HEK293 (cell line): ENCODE data around the gene UBAP1L.
A peak's percentile ranks its signal among the peaks of the same experiment; 100 is the strongest.

ENCODE experiments used
- CTCF ChIA-PET: fragments of 350-600 bp; formaldehyde crosslinking; extraction: SDS; loops from one replicate; lab custom pipeline; 2021; ENCODE audit warnings: antibody characterized with exemption; lab: Yijun Ruan, JAX
- POLR2A ChIA-PET: fragments of 300-600 bp; formaldehyde crosslinking; extraction: SDS; loops from one replicate; lab custom pipeline; 2020; ENCODE audit warnings: antibody characterized with exemption, inconsistent platforms; lab: Yijun Ruan, JAX
- H3K27ac ChIP-seq: fragments of 200-500 bp; sonication (Bioruptor generic); 2 replicates; pipeline ENCODE4 v1.5.1; 2014; ENCODE audit warnings: low read depth, low read length, control low read depth, inconsistent platforms; ENCODE audit errors: extremely low read depth
- H3K36me3 ChIP-seq, 2 experiments: fragments of 200-500 bp in 1 of 2; sonication (Bioruptor generic) in 1 of 2; 1 replicate in 1 of 2; 2 replicates in 1 of 2; pipeline ENCODE4 v1.5.1; 2014 to 2017; ENCODE audit warnings: inconsistent platforms in 2 of 2, low read length in 2 of 2; ENCODE audit not compliant: control insufficient read depth in 2 of 2, insufficient read depth in 1 of 2
- H3K4me1 ChIP-seq: fragments of 200-500 bp; sonication (Bioruptor generic); 2 replicates; pipeline ENCODE4 v1.5.1; 2014; ENCODE audit warnings: mild to moderate bottlenecking, low read length, inconsistent platforms; ENCODE audit not compliant: control insufficient read depth, insufficient read depth
- H3K4me3 ChIP-seq: 2 replicates; pipeline ENCODE4 v1.5.1; 2011; ENCODE audit warnings: low read depth, mild to moderate bottlenecking, control low read depth, low read length, moderate library complexity
- H3K9me3 ChIP-seq: fragments of 200-500 bp; sonication (Bioruptor generic); 2 replicates; pipeline ENCODE4 v1.5.1; 2014; ENCODE audit warnings: low read depth, low read length, inconsistent platforms; ENCODE audit not compliant: control insufficient read depth, insufficient read depth
- ATF2 ChIP-seq: fragments of 450-650 bp; formaldehyde crosslinking; IDR thresholded peaks from 2 replicates; pipeline ENCODE4 v1.5.1; 2016; ENCODE audit warnings: missing biosample characterization, missing genetic modification characterization, low read depth
- BCL11B ChIP-seq: fragments of 450-650 bp; formaldehyde crosslinking; IDR thresholded peaks from 2 replicates; pipeline ENCODE4 v1.5.1; 2016; ENCODE audit warnings: low read depth, missing biosample characterization, missing genetic modification characterization
- KLF17 ChIP-seq: fragments of 450-650 bp; formaldehyde crosslinking; IDR thresholded peaks from 2 replicates; pipeline ENCODE4 v1.5.1; 2016; ENCODE audit warnings: missing biosample characterization, missing genetic modification characterization
- KLF9 ChIP-seq: fragments of 450-650 bp; formaldehyde crosslinking; IDR thresholded peaks from 2 replicates; pipeline ENCODE4 v1.5.1; 2016; ENCODE audit warnings: missing biosample characterization, missing genetic modification characterization, low read depth
- SP2 ChIP-seq: fragments of 450-650 bp; formaldehyde crosslinking; IDR thresholded peaks from 2 replicates; pipeline ENCODE4 v1.5.1; 2016; ENCODE audit warnings: missing biosample characterization, missing genetic modification characterization
- ZBTB17 ChIP-seq: fragments of 450-650 bp; formaldehyde crosslinking; IDR thresholded peaks from 2 replicates; pipeline ENCODE4 v1.5.1; 2016; ENCODE audit warnings: missing biosample characterization, missing genetic modification characterization
- ZNF155 ChIP-seq: fragments of 450-650 bp; formaldehyde crosslinking; IDR thresholded peaks from 2 replicates; pipeline ENCODE4 v1.5.1; 2016; ENCODE audit warnings: missing biosample characterization, missing genetic modification characterization
- ZNF169 ChIP-seq: fragments of 450-650 bp; formaldehyde crosslinking; IDR thresholded peaks from 2 replicates; pipeline ENCODE4 v1.5.1; 2016; ENCODE audit warnings: missing biosample characterization, missing genetic modification characterization
- ZNF2 ChIP-seq: fragments of 450-650 bp; formaldehyde crosslinking; IDR thresholded peaks from 2 replicates; pipeline ENCODE4 v1.5.1; 2016; ENCODE audit warnings: missing biosample characterization, missing genetic modification characterization
- ZNF335 ChIP-seq: fragments of 450-650 bp; formaldehyde crosslinking; conservative IDR thresholded peaks from 2 replicates; pipeline ENCODE4 v1.5.1; 2016; ENCODE audit warnings: missing biosample characterization, missing genetic modification characterization
- ZNF366 ChIP-seq: fragments of 450-650 bp; formaldehyde crosslinking; conservative IDR thresholded peaks from 2 replicates; pipeline ENCODE4 v1.5.1; 2016; ENCODE audit warnings: missing biosample characterization, missing genetic modification characterization
- ZNF404 ChIP-seq: fragments of 450-650 bp; formaldehyde crosslinking; IDR thresholded peaks from 2 replicates; pipeline ENCODE4 v1.5.1; 2017; ENCODE audit warnings: missing biosample characterization, missing genetic modification characterization
- ZNF549 ChIP-seq: fragments of 450-650 bp; IDR thresholded peaks from 2 replicates; pipeline ENCODE4 v1.5.1; 2018; ENCODE audit warnings: missing biosample characterization, missing genetic modification characterization, mild to moderate bottlenecking, inconsistent platforms, moderate library complexity
- ZNF571 ChIP-seq: fragments of 450-650 bp; formaldehyde crosslinking; IDR thresholded peaks from 2 replicates; pipeline ENCODE4 v1.5.0; 2017; ENCODE audit warnings: missing biosample characterization, missing genetic modification characterization
- ZNF623 ChIP-seq: fragments of 450-650 bp; formaldehyde crosslinking; IDR thresholded peaks from 2 replicates; pipeline ENCODE4 v1.5.1; 2016; ENCODE audit warnings: missing biosample characterization, missing genetic modification characterization
- ZNF692 ChIP-seq: fragments of 450-650 bp; formaldehyde crosslinking; IDR thresholded peaks from 2 replicates; pipeline ENCODE4 v1.5.1; 2016; ENCODE audit warnings: missing biosample characterization, missing genetic modification characterization
- ZNF843 ChIP-seq: fragments of 450-650 bp; formaldehyde crosslinking; IDR thresholded peaks from 2 replicates; pipeline ENCODE4 v1.5.1; 2016; ENCODE audit warnings: missing biosample characterization, missing genetic modification characterization
- ZXDB ChIP-seq: fragments of 450-650 bp; formaldehyde crosslinking; IDR thresholded peaks from 2 replicates; pipeline ENCODE4 v1.5.1; 2016; ENCODE audit warnings: missing biosample characterization, missing genetic modification characterization
- TF ChIP-seq, protein P1 (sequence below): fragments of 450-650 bp; formaldehyde crosslinking; IDR thresholded peaks from 2 replicates; pipeline ENCODE4 v1.5.1; 2016; ENCODE audit warnings: missing biosample characterization, missing genetic modification characterization
- TF ChIP-seq, protein P2 (sequence below): fragments of 450-650 bp; formaldehyde crosslinking; conservative IDR thresholded peaks from 2 replicates; pipeline ENCODE4 v1.5.1; 2016; ENCODE audit warnings: low read depth, missing biosample characterization, missing genetic modification characterization
- TF ChIP-seq, protein P3 (sequence below): fragments of 450-650 bp; formaldehyde crosslinking; IDR thresholded peaks from 2 replicates; pipeline ENCODE4 v1.5.1; 2016; ENCODE audit warnings: missing biosample characterization, missing genetic modification characterization

The UBAP1L gene

GRCh38 chr15:65133548-65134200, 18.7 kb upstream of the UBAP1L start, which contains the start of gene PDCD7:
Gene PDCD7, minus strand, starts transcription at chr15:65133808. Its CDS starts 27 bp downstream, at chr15:65133781.
- Histone ChIP-seq H3K27ac (peak within 1 kb of the TSS; percentile 69), H3K36me3 (peaks cover 2 to 19% of the 10 kb centered on the region in 2 experiments; a peak in 2 of 3 replicates), H3K9me3 (no peaks in the 10 kb centered on the region), H3K4me3 (peak within 1 kb of the TSS; percentile 73), H3K4me1 (no peaks in the 10 kb centered on the region)
- ChIA-PET CTCF (interaction anchor here (0.7 kb wide), 1 partner anchor 100 kb away, joined by 3 read pairs; no protein-coding TSS in a partner anchor), POLR2A (interaction anchor here (0.6 to 1.7 kb wide), 6 partner anchors 16 to 171 kb away, joined by 3 to 17 read pairs (median 4); partner anchors contain the start of genes CLPX, RNU5B-1 and UBAP1L)
- TF ChIP-seq ZNF623 (tag by site-specific recombination): no peak; the same call in 1 of the 2 replicates
- TF ChIP-seq ZBTB17 (tag by site-specific recombination): peak; percentile 78
- TF ChIP-seq, protein P1, sequence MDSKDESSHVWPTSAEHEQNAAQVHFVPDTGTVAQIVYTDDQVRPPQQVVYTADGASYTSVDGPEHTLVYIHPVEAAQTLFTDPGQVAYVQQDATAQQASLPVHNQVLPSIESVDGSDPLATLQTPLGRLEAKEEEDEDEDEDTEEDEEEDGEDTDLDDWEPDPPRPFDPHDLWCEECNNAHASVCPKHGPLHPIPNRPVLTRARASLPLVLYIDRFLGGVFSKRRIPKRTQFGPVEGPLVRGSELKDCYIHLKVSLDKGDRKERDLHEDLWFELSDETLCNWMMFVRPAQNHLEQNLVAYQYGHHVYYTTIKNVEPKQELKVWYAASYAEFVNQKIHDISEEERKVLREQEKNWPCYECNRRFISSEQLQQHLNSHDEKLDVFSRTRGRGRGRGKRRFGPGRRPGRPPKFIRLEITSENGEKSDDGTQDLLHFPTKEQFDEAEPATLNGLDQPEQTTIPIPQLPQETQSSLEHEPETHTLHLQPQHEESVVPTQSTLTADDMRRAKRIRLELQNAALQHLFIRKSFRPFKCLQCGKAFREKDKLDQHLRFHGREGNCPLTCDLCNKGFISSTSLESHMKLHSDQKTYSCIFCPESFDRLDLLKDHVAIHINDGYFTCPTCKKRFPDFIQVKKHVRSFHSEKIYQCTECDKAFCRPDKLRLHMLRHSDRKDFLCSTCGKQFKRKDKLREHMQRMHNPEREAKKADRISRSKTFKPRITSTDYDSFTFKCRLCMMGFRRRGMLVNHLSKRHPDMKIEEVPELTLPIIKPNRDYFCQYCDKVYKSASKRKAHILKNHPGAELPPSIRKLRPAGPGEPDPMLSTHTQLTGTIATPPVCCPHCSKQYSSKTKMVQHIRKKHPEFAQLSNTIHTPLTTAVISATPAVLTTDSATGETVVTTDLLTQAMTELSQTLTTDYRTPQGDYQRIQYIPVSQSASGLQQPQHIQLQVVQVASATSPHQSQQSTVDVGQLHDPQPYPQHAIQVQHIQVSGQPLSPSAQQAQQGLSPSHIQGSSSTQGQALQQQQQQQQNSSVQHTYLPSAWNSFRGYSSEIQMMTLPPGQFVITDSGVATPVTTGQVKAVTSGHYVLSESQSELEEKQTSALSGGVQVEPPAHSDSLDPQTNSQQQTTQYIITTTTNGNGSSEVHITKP: no peak
- TF ChIP-seq KLF17: peak; percentile 54
- peak; percentile 95 for TF ChIP-seq ZNF366 (tag by site-specific recombination)
- TF ChIP-seq ZNF169: no peak
- TF ChIP-seq ZNF155 (tag by site-specific recombination): no peak
- TF ChIP-seq ZNF335 (tag by site-specific recombination): peak; percentile 75
- TF ChIP-seq KLF9 (tag by site-specific recombination): peak; percentile 78
- peak; percentile 60 for TF ChIP-seq ZNF692 (tag by site-specific recombination)
- no peak for TF ChIP-seq ZNF571 (tag by site-specific recombination)
- TF ChIP-seq, protein P2, sequence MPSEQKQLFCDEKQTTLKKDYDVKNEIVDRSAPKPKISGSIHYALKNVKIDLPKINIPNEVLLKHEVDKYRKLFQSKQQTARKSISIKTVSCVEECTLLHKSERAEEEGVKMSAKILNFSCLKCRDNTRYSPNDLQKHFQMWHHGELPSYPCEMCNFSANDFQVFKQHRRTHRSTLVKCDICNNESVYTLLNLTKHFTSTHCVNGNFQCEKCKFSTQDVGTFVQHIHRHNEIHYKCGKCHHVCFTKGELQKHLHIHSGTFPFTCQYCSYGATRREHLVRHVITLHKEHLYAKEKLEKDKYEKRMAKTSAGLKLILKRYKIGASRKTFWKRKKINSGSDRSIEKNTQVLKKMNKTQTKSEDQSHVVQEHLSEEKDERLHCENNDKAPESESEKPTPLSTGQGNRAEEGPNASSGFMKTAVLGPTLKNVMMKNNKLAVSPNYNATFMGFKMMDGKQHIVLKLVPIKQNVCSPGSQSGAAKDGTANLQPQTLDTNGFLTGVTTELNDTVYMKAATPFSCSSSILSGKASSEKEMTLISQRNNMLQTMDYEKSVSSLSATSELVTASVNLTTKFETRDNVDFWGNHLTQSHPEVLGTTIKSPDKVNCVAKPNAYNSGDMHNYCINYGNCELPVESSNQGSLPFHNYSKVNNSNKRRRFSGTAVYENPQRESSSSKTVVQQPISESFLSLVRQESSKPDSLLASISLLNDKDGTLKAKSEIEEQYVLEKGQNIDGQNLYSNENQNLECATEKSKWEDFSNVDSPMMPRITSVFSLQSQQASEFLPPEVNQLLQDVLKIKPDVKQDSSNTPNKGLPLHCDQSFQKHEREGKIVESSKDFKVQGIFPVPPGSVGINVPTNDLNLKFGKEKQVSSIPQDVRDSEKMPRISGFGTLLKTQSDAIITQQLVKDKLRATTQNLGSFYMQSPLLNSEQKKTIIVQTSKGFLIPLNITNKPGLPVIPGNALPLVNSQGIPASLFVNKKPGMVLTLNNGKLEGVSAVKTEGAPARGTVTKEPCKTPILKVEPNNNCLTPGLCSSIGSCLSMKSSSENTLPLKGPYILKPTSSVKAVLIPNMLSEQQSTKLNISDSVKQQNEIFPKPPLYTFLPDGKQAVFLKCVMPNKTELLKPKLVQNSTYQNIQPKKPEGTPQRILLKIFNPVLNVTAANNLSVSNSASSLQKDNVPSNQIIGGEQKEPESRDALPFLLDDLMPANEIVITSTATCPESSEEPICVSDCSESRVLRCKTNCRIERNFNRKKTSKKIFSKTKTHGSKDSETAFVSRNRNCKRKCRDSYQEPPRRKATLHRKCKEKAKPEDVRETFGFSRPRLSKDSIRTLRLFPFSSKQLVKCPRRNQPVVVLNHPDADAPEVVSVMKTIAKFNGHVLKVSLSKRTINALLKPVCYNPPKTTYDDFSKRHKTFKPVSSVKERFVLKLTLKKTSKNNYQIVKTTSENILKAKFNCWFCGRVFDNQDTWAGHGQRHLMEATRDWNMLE: peak; percentile 79
- TF ChIP-seq BCL11B (tag by site-specific recombination): peak; percentile 31; the same call in 1 of the 2 replicates
- peak; percentile 81 for TF ChIP-seq ZXDB
- peak; percentile 40; the same call in 1 of the 2 replicates for TF ChIP-seq ZNF843 (tag by site-specific recombination)
- TF ChIP-seq ATF2 (tag by site-specific recombination): peak; percentile 60
- TF ChIP-seq ZNF404 (tag by site-specific recombination): no peak
- TF ChIP-seq SP2 (tag by site-specific recombination): peak; percentile 76
- no peak for TF ChIP-seq ZNF549 (tag by site-specific recombination)
- TF ChIP-seq, protein P3, sequence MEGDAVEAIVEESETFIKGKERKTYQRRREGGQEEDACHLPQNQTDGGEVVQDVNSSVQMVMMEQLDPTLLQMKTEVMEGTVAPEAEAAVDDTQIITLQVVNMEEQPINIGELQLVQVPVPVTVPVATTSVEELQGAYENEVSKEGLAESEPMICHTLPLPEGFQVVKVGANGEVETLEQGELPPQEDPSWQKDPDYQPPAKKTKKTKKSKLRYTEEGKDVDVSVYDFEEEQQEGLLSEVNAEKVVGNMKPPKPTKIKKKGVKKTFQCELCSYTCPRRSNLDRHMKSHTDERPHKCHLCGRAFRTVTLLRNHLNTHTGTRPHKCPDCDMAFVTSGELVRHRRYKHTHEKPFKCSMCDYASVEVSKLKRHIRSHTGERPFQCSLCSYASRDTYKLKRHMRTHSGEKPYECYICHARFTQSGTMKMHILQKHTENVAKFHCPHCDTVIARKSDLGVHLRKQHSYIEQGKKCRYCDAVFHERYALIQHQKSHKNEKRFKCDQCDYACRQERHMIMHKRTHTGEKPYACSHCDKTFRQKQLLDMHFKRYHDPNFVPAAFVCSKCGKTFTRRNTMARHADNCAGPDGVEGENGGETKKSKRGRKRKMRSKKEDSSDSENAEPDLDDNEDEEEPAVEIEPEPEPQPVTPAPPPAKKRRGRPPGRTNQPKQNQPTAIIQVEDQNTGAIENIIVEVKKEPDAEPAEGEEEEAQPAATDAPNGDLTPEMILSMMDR (tag by site-specific recombination): no peak
- 0 out of 2 replicates have a peak, but pooled peaks have one; percentile 18 for TF ChIP-seq ZNF2 (tag by site-specific recombination)
